CD8-positive, alpha-beta memory T cell (primary cell): ENCODE data around the gene ZNF618. TPM values are rescaled to one million over a fixed set of nuclear protein-coding genes. Genes with fewer than 3 reads are reported as not detected.

Experiments
- CTCF ChIA-PET: fragments of 350-600 bp; sonication (Branson Sonifier 250); formaldehyde crosslinking; loops from one replicate; lab custom pipeline; 2021; ENCODE audit warnings: antibody characterized with exemption; lab: Charles Lee
- POLR2A ChIA-PET: fragments of 350-600 bp; sonication (Branson Sonifier 250); formaldehyde crosslinking; loops from one replicate; lab custom pipeline; 2021; ENCODE audit warnings: antibody characterized with exemption; lab: Charles Lee
- DNase-seq, 5 donors: peaks; one replicate each; pipeline versions ENCODE4 v3.0.0 to v3.0.0-alpha.2; 2020 to 2022; ENCODE audit warnings: mixed read lengths in 1 of 5
- H3K27ac ChIP-seq: one replicate; pipeline ENCODE4 v1.7.0; 2013; ENCODE audit warnings: low read depth, mild to moderate bottlenecking, low read length, moderate library complexity
- H3K27me3 ChIP-seq: 2 replicates; pipeline ENCODE4 v1.7.0; 2013; ENCODE audit warnings: low read length, mild to moderate bottlenecking; ENCODE audit not compliant: insufficient read depth, poor library complexity, severe bottlenecking
- H3K36me3 ChIP-seq: 2 replicates; pipeline ENCODE4 v1.7.0; 2013; ENCODE audit warnings: mild to moderate bottlenecking, low read length, moderate library complexity; ENCODE audit not compliant: insufficient read depth
- H3K4me1 ChIP-seq: 2 replicates; pipeline ENCODE4 v1.7.0; 2013; ENCODE audit warnings: mild to moderate bottlenecking, low read length, moderate library complexity; ENCODE audit not compliant: insufficient read depth
- H3K4me3 ChIP-seq: 2 replicates; pipeline ENCODE4 v1.7.0; 2013; ENCODE audit warnings: mild to moderate bottlenecking, low read length
- H3K9me3 ChIP-seq: 2 replicates; pipeline ENCODE4 v1.7.0; 2013; ENCODE audit warnings: mild to moderate bottlenecking, low read length
- H3K27ac Mint-ChIP-seq, 8 donors: one replicate each; pipeline ENCODE4 v1.8.0; 2020 to 2021; ENCODE audit warnings: mixed read lengths in 8 of 8, mild to moderate bottlenecking in 6 of 8, inconsistent platforms in 3 of 8, moderate library complexity in 3 of 8
- H3K27me3 Mint-ChIP-seq, 2 donors: one replicate each; pipeline ENCODE4 v1.8.0; 2020 to 2021; ENCODE audit warnings: mixed read lengths in 2 of 2, mild to moderate bottlenecking in 1 of 2, moderate library complexity in 1 of 2
- H3K36me3 Mint-ChIP-seq, 3 donors: one replicate each; pipeline ENCODE4 v1.8.0; 2020 to 2021; ENCODE audit warnings: mixed read lengths in 3 of 3, inconsistent platforms in 1 of 3, mild to moderate bottlenecking in 1 of 3
- H3K4me1 Mint-ChIP-seq, 3 donors: one replicate each; pipeline ENCODE4 v1.8.0; 2020 to 2021; ENCODE audit warnings: mixed read lengths in 3 of 3, inconsistent platforms in 1 of 3, mild to moderate bottlenecking in 1 of 3
- H3K4me3 Mint-ChIP-seq, 7 donors: one replicate each; pipeline ENCODE4 v1.8.0; 2020 to 2021; ENCODE audit warnings: mixed read lengths in 7 of 7, mild to moderate bottlenecking in 6 of 7, moderate library complexity in 4 of 7, inconsistent platforms in 2 of 7
- H3K9me3 Mint-ChIP-seq, 5 donors: one replicate each; pipeline ENCODE4 v1.8.0; 2020 to 2022; ENCODE audit warnings: mixed read lengths in 5 of 5, mild to moderate bottlenecking in 3 of 5, moderate library complexity in 2 of 5, inconsistent platforms in 1 of 5
- polyA plus RNA-seq: library from polyadenylated mRNA; unstranded; fragments of 300-500 nt; fragmentation: Illumina TruSeq; gene quantifications from one replicate; pipeline ENCODE4 v1.2.3, GENCODE V29; 2021
- total RNA-seq, 2 experiments: library from RNA; stranded (reverse); gene quantifications; one replicate each; pipeline ENCODE4 v1.2.3, GENCODE V29; 2021

The ZNF618 gene
- total and polyA plus RNA-seq, 3 experiments from 2014 or later: 0.55 to 1.2 (median 0.57) TPM

GRCh38 chr9:114005371-114006154 lies 129.5 kb downstream of the ZNF618 start:
- POLR2A ChIA-PET: no interaction called here
- DNase-seq: no peak
- Mint-ChIP-seq H3K4me1 (no peaks in the 10 kb centered on the region), H3K27ac (no peak overlapping the region), H3K36me3 (no peaks in the 10 kb centered on the region), H3K9me3 (no peaks in the 10 kb centered on the region), H3K4me3 (no peak overlapping the region), H3K27me3 (peaks cover 1 to 6% of the 10 kb centered on the region in 2 donors)
- CTCF ChIA-PET: interaction anchor here (0.7 kb wide), 1 partner anchor 10 kb away, joined by 3 read pairs; no protein-coding TSS in a partner anchor
- no peaks in the 10 kb centered on the region for H3K36me3 ChIP-seq
- no peak overlapping the region for H3K27ac ChIP-seq
- H3K9me3 ChIP-seq: no peaks in the 10 kb centered on the region
- H3K4me3 ChIP-seq: no peak overlapping the region
- no peaks in the 10 kb centered on the region for H3K27me3 ChIP-seq
- no peaks in the 10 kb centered on the region for H3K4me1 ChIP-seq

DNA sequence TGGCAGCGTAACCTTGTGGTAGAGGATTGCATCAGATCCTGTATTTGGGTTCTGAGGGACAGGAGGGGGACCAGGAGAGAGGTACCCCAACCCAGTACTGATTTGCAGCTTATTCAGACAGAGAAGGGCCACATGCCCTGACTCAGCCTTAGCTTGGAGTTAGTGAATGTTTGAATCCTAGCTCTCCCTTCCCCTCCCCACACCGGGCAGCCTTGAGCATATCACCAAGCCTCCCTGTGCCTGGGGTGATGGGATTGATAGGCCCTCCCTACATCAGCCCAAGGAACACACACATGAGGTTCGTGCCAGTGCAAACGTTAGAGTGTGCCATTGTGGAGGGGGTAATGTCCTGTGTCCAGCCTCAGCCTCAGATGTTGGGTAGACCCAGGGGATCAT lies 130.0 kb downstream of the ZNF618 start:
- Histone ChIP-seq H3K36me3 (no peaks in the 10 kb centered on the region), H3K4me1 (no peaks in the 10 kb centered on the region), H3K27me3 (no peaks in the 10 kb centered on the region), H3K9me3 (no peaks in the 10 kb centered on the region), H3K4me3 (no peak overlapping the region), H3K27ac (no peak overlapping the region)
- Mint-ChIP-seq H3K27ac (no peak overlapping the region), H3K36me3 (no peaks in the 10 kb centered on the region), H3K4me3 (no peak overlapping the region), H3K27me3 (peaks cover 1 to 6% of the 10 kb centered on the region in 2 donors), H3K9me3 (peaks cover 0 to 2% (median 0%) of the 10 kb centered on the region in 5 donors), H3K4me1 (no peaks in the 10 kb centered on the region)
- DNase-seq: no peak
- POLR2A ChIA-PET: no interaction called here
- CTCF ChIA-PET: interaction anchor here (0.6 to 0.7 kb wide), 2 partner anchors 10 to 737 kb away, joined by 3 read pairs; no protein-coding TSS in a partner anchor

GRCh38 chr9:114006931-114007691 lies 131.0 kb downstream of the ZNF618 start:
- peaks cover 0 to 2% (median 0%) of the 10 kb centered on the region in 5 donors for H3K9me3 Mint-ChIP-seq
- no peaks in the 10 kb centered on the region for H3K4me1 Mint-ChIP-seq
- no peak overlapping the region for H3K27ac Mint-ChIP-seq
- Histone ChIP-seq H3K27ac (no peak overlapping the region), H3K27me3 (no peaks in the 10 kb centered on the region), H3K9me3 (no peaks in the 10 kb centered on the region), H3K4me1 (no peaks in the 10 kb centered on the region), H3K4me3 (no peak overlapping the region), H3K36me3 (no peaks in the 10 kb centered on the region)
- no peak overlapping the region for H3K4me3 Mint-ChIP-seq
- ChIA-PET POLR2A (no interaction called here), CTCF (no interaction called here)
- DNase-seq: no peak
- H3K27me3 Mint-ChIP-seq: peaks cover 4 to 6% of the 10 kb centered on the region in 2 donors
- H3K36me3 Mint-ChIP-seq: no peaks in the 10 kb centered on the region

GRCh38 chr9:114007991-114008666 lies 132.0 kb downstream of the ZNF618 start:
- H3K36me3 ChIP-seq: no peaks in the 10 kb centered on the region
- no peak overlapping the region for H3K4me3 ChIP-seq
- Mint-ChIP-seq H3K4me1 (no peaks in the 10 kb centered on the region), H3K27ac (no peak overlapping the region), H3K36me3 (peaks cover 0 to under 1% (median 0%) of the 10 kb centered on the region in 3 donors), H3K27me3 (peaks cover 4 to 6% of the 10 kb centered on the region in 2 donors), H3K9me3 (peaks cover 0 to 2% (median under 1%) of the 10 kb centered on the region in 5 donors), H3K4me3 (no peak overlapping the region)
- no peaks in the 10 kb centered on the region for H3K9me3 ChIP-seq
- ChIA-PET CTCF (no interaction called here), POLR2A (no interaction called here)
- peak in 1 of 5 donors; percentile 31 for DNase-seq
- no peaks in the 10 kb centered on the region for H3K27me3 ChIP-seq
- H3K27ac ChIP-seq: no peak overlapping the region
- no peaks in the 10 kb centered on the region for H3K4me1 ChIP-seq

GRCh38 chr9:114008667-114009410 lies 132.7 kb downstream of the ZNF618 start:
- H3K4me3 ChIP-seq: no peak overlapping the region
- no peaks in the 10 kb centered on the region for H3K9me3 ChIP-seq
- ChIA-PET POLR2A (no interaction called here), CTCF (no interaction called here)
- H3K4me3 Mint-ChIP-seq: no peak overlapping the region
- no peaks in the 10 kb centered on the region for H3K36me3 ChIP-seq
- H3K27me3 ChIP-seq: no peaks in the 10 kb centered on the region
- DNase-seq: no peak
- H3K9me3 Mint-ChIP-seq: peaks cover 0 to 4% (median 2%) of the 10 kb centered on the region in 5 donors
- peaks cover 4 to 6% of the 10 kb centered on the region in 2 donors for H3K27me3 Mint-ChIP-seq
- no peak overlapping the region for H3K27ac ChIP-seq
- H3K27ac Mint-ChIP-seq: no peak overlapping the region
- no peaks in the 10 kb centered on the region for H3K4me1 Mint-ChIP-seq
- H3K4me1 ChIP-seq: no peaks in the 10 kb centered on the region
- peaks cover 0 to 1% (median 0%) of the 10 kb centered on the region in 3 donors for H3K36me3 Mint-ChIP-seq

DNA sequence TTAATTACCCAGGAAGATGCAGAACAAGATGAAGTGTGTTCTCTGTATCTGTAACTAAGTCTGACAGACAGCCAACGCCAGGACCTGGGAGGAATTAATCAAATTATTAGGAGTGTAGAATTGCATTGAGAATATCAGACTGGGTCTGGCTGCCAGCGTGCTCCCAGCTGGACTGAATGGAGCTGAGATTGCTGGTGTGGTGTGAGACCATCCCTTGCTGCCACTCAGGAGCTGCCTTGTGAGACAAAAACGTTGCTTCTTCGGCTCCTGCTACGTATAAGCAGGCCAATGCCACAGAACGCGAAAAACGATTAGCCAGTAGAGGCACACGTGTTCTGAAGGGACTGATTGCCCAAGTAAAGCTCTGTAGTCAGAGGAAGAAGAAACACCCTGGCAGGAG lies 135.2 kb downstream of the ZNF618 start:
- DNase-seq: no peak
- no peak overlapping the region for H3K27ac Mint-ChIP-seq
- CTCF ChIA-PET: no interaction called here

GRCh38 chr9:114012126-114012525 lies 136.0 kb downstream of the ZNF618 start:
- no peaks in the 10 kb centered on the region for H3K4me1 Mint-ChIP-seq
- H3K27me3 Mint-ChIP-seq: peaks cover 5 to 6% of the 10 kb centered on the region in 2 donors
- no peaks in the 10 kb centered on the region for H3K27me3 ChIP-seq
- no peaks in the 10 kb centered on the region for H3K9me3 ChIP-seq
- H3K27ac Mint-ChIP-seq: no peak overlapping the region
- no peak overlapping the region for H3K4me3 ChIP-seq
- no peak for DNase-seq
- POLR2A ChIA-PET: no interaction called here
- H3K4me3 Mint-ChIP-seq: no peak overlapping the region
- H3K36me3 ChIP-seq: no peaks in the 10 kb centered on the region
- H3K4me1 ChIP-seq: no peaks in the 10 kb centered on the region
- CTCF ChIA-PET: no interaction called here
- H3K36me3 Mint-ChIP-seq: peaks cover 1 to 5% (median 3%) of the 10 kb centered on the region in 3 donors
- H3K27ac ChIP-seq: no peak overlapping the region
- H3K9me3 Mint-ChIP-seq: peaks cover 0 to 11% (median 2%) of the 10 kb centered on the region in 5 donors

More for the DNA sequence above, 135.2 kb downstream of the ZNF618 start:
- POLR2A ChIA-PET: no interaction called here
- Mint-ChIP-seq H3K27me3 (peaks cover 5 to 6% of the 10 kb centered on the region in 2 donors), H3K9me3 (peaks cover 0 to 11% (median 2%) of the 10 kb centered on the region in 5 donors), H3K36me3 (peaks cover 1 to 5% (median 3%) of the 10 kb centered on the region in 3 donors), H3K4me3 (no peak overlapping the region), H3K4me1 (no peaks in the 10 kb centered on the region)
- no peak overlapping the region for H3K27ac ChIP-seq
- H3K36me3 ChIP-seq: no peaks in the 10 kb centered on the region
- no peaks in the 10 kb centered on the region for H3K4me1 ChIP-seq
- H3K27me3 ChIP-seq: no peaks in the 10 kb centered on the region
- H3K4me3 ChIP-seq: no peak overlapping the region
- no peaks in the 10 kb centered on the region for H3K9me3 ChIP-seq
